Activated gamma-delta T cell (primary cell): Measurements from ENCODE around the gene BOK.

Experiments
- DNase-seq: peaks from one replicate; lab custom pipeline; 2025; lab: John Stamatoyannopoulos, UW

Gene BOK

DNA sequence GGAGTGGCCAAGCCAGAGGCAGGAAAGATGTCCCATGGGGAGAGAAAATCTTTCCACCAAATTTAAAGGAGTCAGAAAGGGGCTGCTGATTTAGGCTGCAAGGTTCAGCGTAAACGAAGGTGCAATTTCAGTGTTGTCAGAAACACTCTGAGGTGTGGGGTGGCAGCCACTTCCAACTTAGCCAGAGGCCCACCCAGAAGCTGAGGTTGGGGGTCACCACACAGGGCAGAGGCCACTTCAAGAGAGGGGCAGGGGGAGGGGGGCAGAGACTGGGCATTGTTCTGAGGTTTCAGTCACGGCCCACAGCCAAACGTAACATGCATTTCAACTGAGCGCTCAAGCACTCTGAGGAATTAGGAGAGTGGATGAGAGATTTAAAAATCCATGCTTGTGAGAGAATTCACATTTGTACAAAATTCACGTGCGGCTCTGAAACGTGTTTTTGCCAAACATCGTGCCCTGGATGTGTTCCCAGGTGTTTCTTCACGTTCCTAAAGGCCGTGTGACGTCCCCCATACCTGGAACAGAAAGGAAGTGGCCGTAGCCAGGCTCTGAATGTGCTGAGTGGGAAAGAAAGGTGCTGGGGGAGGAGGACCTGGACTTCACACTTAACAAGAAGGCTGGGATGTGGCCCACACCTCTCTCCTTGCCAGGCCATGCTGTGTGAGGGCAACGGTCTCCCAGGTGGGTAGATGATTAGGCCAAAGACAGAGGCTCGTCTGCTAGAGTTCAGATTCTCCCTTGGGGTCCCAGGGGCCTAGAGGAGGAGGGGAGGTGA is 19.5 kb upstream of the BOK start:
- no peak for DNase-seq

DNA sequence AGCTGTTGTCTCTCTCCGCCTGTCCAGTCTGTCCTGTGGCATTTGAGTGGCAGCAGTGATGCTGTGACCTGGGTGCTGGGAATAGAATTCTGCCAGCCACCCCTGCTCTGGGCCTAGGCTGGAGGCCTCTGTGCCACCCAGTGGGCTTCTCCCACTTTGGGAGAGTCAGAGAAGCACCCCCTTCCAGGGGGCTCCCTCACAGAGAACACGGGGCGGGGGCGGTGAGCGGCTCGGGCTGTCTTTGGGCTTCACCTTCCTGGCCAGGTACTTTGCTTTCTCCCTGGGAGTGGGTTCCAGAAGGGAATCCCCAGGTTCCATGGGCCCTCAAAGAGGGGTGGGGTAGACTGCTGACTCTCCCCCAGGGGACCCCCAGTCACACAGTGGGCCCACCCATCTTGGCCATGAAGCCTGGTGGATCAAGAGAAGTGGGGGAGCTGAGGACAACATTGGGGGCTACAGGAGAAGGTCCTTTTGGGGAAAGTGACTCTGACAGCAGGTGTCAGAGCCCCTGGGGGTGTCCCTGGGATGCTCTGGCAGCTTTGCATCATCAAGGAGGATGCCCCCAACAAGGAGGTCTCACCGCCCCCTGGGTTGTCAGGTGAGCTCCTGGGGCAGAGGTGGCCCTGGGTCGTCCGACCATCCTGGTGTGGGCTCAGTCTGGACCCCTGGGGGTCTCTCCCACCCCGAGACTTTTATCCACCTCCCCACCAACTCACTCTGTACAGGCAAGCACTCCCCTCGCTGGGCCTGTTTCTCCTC is 18.8 kb upstream of the BOK start:
- DNase-seq, result no peak

DNA sequence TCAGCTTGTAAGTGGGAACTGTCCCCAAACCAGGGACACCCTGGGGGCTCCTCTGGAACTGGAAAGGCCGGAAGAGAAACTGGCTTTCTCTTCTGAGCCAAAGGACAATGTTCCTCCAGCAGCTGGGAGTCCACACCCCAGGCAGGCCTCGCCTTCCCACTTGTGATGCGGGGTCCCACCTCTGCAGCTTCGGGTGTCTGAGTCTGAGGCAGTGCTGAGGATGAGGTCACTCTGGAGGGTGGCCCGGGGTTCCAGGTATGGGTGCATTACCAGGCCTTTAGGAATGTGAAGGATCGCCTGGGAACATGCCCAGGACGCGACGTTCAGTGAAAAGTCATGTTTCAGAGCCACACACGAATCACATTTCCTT is 18.2 kb upstream of the BOK start:
- DNase-seq, result no peak

DNA sequence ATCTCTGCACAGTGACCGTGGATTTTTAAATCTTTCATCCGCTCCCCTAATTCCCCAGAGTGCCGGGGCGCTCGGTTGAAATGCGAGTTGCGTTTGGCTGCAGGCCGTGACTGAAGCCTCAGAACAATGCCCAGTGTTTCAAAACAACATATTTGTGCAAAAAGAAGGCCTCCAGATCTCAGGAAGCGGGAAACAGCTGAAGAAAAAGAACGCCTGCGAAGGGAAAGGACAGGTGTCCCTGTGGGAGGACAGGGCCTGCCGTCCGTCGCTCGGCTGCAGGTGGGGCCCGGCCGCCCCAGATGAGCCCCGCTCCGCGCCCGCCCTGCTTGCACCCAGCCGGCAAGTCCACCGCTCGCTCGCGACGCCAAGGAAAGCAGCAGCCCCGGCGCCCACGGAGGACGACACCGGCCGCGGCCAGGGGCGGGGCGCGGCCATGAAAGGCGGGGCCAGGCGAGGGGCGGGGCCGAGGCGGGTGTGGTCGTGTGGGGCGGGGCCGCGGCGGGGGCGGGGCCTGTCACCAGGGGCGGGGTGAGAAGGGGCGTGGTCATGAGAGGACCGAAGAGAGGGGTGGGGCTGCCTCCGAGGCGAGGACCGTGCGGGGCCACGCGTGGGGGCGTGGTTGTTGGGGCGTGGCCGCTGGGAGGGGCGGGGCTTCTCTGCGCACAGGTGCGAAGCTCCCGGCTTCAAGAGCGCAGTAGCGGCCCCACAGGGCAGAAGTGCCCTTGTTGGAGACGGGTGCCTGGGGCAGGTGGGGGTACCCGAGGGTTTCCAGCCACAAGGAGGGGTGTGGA is 17.6 kb upstream of the BOK start:
- peak; percentile 28 for DNase-seq

DNA sequence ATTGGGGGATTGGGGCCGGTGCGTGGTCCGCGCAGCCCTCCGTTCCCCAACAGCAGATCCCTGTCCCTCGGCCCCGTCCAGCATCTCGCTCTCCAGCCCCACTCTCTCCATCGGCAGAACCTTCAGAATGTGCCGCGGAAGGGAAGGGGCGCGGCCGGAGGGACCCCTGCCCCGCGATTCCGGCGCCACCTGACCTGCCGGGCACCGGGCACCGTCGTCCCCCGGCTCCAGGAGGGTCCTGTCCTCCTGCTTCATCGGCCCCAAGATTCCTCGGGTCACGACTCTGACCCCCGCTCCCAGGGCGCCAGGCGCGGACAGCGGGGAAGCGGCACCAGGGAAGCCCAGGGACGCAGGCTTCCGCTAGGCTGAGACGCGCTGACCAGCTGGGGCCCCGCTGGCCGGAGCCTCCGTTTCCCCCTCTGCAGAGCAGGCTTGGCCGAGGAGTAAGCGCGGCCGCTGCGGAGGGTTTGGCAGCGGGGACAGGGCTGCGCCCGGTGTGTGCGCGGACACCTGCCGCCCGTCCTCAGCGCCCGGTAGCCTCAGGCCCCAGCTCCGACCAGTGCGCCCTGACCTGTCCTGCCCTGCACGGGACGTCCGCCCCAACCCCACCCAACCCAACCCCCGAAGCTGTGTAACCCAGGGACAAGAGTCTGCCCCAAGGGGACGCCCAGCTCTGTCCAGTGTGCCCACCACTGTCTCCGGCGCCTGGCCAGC is 16.8 kb upstream of the BOK start:
- DNase-seq, result no peak

DNA sequence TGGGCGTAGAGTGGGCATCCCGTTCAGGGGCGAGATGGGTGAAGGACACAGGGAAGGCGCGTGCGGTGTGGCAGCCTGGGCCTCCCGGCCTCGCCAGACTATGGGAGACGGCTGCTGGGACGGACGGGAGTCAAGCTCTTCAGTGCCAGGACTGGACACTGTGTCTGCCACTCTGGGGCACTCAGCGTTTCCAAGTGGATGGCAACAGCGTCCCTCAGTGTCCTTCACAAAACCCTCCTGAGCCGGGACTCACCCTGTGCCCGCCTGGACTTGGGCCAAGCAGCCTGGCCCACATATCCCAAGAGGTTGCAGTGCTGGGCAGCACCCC is 16.3 kb upstream of the BOK start:
- DNase-seq, result no peak

DNA sequence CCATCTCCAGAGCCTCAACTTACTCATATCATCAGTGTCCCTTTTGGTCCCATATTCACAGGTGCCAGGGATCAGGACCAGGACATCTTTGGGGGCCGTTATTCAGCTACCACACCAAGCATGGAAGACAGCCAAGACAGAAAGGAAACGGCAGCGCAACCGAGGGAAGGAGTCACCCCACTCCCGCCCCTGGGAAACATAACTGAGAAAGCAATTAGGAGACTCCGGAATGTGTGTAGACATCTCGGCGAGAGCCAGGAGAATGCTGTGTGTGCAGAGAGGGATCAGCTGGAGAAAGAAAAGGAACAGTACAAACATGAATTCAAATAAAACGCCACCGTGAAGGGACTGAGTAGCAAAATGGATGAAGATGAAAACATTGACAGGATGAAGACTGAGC is 13.4 kb upstream of the BOK start:
- DNase-seq, result no peak

DNA sequence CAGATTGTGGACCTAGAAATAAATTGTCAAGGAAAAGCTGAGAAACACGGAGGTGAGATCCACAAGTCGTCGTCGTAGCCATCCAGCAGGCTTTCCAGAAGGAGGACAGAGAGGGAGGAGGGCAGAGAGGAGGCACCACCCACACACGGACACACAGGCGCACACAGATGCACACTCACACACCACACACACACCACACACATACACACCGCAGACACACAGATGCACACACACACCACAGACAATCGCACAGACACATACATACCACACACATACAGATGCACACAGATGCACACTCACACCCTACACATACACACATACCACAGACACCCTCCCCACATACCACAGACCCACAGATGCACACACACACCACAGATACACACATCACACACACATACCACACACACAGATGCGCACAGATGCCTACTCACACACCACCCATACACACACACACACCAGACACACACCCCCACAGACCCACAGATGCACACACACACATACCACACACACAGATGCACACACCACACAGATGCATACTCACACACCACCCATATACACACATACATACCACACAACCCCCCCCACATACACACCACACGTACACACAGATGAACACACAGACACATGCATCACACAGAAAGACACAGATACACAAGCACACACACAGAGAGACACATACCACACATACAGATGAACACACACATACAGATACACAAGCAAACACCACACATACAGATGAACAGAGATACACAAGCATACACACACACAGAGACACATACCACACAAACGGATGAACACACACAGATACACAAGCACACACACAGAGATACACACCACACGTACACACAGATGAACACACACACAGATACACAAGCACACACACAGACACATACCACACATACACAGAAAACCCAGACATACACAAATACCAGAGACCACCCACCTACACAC is 12.7 kb upstream of the BOK start:
- no peak for DNase-seq

DNA sequence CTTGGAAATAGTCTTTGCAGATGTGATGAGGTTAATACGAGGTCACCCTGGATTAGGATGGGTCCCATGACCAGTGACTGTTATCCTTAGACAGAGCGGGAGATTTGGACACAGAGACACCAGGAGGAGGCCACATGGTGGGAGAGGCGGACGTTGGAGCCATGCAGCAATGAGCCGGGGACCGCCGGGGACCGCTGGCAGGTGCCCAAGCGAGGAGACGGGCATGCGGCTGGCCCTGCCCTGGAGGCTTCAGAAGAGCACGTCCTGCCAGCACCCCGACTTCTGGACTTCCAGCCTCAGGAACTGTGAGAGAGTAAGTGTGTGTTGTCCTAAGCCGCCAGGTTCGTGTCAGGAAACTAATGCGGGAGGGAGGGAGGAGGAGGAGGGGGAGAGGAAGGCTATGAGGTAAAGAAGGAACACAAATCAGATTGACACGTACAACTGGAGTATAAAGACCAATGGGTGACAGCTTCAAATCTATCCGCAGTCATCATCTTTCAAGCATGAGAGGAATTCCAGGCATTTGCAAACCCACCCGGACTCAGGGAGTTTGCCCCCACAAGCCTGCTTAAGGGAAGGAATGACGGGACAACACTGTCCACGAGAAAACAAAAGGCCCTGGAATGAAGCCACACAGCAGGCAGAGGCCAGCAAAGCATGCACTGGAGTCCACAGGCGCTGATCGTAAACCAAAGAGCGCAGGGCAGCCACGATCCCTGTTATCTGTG is 11.6 kb upstream of the BOK start:
- DNase-seq, result no peak

DNA sequence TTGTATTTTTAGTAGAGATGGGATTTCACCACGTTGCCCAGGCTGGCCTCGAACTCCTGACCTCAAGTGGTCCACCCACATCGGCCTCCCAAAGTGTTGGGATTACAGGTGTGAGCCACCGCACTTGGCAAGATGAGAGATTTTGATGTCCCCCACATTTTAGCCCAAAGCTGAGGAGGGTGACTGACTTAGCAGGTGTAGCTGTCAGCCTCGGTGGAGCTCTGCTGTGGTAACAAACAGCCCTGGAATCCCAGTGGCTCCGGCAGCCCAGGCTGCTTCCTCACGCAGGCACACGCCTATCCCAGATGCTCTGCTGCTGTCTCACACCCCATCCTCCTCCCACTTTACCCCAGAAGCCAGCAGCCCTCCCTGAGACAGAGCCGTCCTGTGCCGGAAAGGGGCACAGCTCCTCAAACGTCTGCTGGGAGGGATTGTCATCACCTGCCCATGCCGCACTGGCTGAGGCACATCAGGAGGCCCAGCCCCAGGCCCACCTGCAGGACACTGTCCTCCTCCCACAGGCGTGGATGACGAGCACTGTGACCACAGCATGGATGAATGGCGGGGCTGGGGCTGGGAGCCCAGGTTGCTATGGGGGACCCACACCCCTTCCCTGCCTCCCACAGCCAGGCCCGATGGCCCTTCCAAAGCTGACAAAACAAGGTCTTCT is 10.6 kb upstream of the BOK start:
- DNase-seq, result no peak

DNA sequence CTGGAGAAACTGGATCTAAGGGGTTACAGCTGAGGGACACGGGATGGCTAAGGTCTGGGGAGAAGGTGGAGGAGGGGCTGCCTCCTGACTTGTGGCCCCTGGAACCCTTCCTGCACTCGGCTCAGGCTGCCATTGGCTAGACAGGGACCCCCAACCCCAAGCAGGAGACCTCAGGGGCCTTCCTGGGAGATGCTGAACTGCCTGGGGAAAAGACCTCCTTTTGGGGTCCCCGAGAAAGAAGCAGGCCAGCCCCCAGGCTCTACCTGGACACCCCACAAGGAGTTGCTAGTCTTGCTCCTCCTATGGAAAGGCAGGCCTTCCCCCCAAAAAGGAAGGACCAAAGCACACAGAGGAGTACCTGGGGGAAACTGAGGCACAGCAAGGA is 10.1 kb upstream of the BOK start:
- no peak for DNase-seq

DNA sequence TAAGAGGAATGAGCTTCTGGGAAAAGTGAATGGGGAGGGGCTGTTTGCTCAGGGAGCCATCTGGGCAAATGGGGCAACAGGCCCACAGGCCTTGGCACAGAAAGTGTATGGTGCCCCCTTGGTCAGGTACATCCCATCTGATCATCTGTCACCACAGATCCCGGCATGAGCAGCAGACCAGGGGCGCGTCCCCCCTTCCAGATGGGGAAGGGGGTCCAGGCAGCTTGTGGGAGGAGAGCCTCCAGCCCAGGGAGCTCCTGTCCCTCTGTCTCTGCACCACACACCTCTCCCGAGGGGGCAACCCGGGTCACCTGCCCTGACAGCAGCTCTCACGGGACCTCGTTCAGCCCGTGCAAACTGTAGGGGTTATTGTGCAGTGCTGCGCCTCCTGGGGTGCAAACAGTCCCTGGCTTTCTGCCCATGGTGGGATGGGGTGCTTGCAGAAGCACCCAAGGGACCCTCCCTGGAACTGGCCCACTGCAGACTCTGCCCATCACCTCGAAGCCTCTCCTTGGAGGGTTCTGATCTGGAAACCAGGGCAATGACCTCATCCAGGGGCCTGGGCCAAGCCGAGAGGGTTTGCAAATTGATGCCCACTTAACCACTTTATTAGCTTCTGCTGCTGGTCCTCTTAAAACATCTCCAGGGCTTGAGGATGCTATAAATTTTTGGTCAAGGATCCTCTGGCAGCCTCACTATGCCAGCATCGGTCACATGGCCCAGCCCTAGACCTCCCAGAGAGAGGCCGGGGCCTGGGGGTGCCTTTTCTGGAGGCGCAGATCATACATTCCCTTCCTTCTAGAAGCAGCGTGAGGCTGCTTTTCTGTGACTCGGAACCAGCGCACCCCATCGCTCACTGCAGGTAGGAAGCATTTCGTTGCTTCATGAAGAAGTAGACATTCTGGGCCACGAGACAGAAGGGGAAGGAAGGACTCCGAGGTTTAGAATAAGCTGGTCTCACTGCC is 7.6 kb upstream of the BOK start:
- DNase-seq, result no peak

DNA sequence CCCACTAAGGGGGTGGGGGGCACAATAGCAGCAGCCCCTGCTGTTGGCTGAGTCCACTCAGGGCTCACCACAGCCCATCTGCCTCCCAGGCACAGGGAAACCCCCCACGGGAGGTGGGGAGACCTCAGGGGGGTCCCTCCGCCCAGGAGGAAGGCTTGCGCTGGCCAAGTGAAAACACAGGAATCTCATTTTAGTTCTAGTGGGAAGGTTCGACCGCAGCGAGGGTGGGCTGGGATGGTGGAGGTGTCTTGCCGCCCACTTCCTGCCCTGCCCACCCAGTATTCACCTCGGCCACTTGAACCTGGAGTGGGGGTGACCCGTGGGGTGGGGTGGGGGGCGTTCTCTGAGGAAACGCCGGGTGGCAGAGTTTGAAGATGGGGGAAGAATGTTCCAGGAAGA is 6.9 kb upstream of the BOK start:
- no peak for DNase-seq

DNA sequence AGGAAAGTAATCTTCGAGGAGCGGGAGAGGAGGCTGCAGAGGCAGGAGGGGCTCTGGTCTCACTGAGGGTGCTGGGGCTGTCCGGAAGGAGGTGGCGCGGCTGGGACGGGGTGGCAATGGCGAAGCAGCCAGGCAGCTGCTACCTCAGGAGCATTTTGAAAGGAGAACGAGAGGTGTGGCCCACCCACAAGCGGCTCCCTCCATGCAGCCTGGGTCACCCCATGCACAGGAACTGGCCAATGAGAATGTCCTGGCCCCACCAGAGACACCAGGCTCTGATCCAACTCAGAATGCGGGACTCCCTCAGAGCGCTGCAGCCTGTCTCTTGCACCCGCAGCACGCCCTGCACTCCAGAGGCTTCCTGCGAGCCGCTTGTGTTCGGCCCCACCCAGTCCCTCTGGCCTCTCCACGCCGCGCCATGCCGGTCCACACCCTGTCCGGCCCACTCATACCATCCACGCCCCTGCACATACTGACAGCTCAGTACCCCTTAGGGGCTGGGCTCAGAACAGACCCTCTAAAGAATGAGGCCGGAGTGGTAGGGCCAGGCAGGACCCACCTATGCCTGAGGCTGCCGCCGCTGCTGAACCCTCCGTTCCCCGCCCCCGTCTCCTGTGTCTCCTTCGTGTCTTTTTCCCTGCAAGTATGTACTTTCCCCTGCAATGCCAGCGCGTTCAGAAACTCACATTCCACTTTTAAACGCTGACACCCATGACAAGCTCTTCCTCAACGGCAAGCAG is 6.4 kb upstream of the BOK start:
- DNase-seq, result no peak

DNA sequence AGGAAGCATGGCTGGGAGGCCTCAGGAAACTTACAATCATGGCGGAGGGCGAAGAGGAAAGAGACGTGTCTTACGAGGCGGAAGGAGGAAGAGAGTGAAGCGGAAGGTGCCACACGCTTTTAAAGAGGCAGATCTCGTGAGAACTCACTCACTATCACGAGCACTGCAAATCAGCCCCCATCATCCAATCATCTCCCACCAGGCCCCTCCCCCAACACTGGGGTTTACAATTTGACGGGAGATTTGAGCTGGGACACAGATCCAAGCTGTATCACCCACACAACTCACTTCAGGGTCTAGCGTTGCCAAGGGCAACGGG is 5.1 kb upstream of the BOK start:
- DNase-seq, result no peak

DNA sequence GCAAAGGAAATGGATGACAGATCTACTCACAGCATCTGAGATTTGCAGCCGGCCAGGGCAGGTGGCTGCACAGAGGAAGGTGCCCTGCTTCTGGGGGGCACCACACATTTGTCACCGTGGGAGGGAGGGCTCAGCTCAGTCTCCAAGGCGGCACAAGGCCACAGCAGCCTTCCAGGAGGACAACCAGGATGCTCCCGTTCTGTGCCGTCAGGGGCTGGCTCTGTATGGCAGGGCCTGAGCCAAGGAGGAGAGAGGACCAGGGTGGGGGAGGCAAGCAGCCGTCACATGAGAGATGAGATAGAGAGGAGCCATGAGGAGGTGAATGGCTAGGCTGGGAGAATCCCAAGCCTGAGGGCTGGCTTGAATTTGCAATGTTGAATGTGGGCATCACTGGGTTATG is 4.6 kb upstream of the BOK start:
- no peak for DNase-seq

DNA sequence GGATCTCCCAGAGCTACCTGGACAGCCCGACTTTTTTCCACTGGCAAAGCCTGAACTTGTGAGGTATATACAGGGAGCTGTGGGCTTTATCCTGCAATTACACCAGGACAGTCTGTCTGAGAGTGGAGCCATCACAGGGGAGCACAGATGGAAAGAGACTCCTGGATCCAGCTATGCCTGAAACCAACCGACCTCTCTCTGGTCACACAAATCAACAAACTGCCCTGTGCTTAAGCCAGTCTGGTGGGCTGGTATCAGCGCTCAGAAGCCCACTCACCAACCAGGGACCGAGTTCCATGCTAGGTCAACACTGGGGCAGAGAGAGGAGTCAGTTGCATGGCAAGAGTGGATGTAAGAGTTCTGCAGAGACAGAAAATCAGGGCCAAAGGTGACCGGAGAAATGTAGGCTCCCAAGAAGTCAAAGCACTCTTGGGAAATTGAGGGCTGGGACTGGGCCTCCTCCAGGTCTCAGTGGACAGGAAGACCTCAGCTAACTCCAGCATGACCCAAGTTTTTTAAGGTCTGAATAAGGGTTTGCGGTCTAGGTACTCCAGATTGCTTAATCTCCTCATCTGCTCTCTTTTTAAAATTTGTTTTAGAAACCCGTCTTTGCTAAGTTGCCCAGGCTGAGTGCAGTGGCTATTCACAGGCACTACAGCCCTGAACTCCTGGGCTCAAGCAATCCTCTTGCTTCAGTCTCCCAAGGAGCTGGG is 3.8 kb upstream of the BOK start:
- no peak for DNase-seq

DNA sequence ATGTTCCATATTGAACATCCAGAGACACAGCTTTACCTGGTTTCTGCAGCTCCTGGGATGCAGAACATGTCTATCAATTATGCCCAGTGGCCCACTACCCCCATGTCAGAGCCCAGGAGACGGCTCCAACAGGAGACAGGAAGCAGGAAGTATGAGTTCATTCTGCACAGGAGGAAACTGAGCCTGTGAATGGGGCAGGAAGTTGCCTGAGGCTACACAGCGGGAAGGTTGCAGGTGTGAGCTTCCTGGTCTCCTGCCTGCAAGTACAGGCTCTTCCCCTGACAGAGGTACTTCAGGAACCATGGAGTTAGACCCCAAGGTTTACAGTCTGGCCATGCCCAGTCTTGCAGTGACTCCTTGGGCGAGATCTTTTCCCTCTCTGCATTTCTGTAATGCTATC is 2.8 kb upstream of the BOK start:
- no peak for DNase-seq
